Middle frontal gyrus (tissue), 1 donor: ENCODE results near the gene RHOBTB1.
A peak's percentile ranks its signal among the peaks of the same experiment; 100 is the strongest.
"Not testable (repeated sequence)": the region's sequence is repeated elsewhere in the genome, so short reads cannot be mapped to it uniquely, and the experiment has no call there.

Source experiments
- DNase-seq: peaks from one replicate; pipeline ENCODE4 v3.0.0-alpha.2; 2015; ENCODE audit warnings: low spot score; ENCODE audit errors: extremely low spot score

The RHOBTB1 gene

GRCh38 chr10:60908031-60908430 lies 36.0 kb downstream of the RHOBTB1 start:
- DNase-seq, result no peak

DNA sequence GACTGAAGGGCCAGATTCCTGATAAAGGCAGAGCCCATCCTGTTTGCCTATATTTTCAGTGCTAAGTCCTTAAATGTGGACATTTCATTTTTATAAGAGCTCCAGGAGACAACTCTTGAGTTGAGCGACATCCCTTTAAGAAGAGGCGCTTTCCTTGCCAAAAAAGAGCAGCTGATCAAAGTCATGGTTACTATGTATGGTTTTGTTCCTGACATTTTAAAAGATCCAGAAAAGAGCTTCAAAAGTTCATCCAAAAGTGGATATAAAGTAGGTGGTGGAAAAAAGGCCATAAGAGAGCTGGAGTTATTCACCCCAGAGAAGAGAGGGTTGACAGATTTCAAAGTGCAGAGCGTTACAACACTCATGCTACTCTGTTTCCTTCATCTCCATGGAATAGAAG lies 36.7 kb downstream of the RHOBTB1 start:
- no peak for DNase-seq

DNA sequence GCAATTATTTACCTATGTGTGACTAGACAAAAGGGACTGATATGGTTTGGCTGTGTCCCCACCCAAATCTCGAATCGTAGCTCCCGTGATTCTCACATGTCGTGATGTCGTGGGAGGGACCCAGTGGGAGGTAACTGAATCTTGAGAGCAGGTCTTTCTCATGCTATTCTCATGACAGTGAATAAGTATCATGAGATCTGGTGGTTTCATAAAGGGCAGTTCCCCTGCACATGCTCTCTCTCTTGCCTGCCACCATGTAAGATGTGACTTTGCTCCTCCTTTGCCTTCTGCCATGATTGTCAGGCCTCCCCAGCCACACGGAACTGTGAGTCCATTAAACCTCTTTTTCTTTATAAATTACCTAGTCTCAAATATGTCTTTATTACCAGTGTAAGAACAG lies 37.2 kb downstream of the RHOBTB1 start:
- DNase-seq, result not testable (repeated sequence)

GRCh38 chr10:60906411-60906810 lies 37.6 kb downstream of the RHOBTB1 start:
- no peak for DNase-seq

DNA sequence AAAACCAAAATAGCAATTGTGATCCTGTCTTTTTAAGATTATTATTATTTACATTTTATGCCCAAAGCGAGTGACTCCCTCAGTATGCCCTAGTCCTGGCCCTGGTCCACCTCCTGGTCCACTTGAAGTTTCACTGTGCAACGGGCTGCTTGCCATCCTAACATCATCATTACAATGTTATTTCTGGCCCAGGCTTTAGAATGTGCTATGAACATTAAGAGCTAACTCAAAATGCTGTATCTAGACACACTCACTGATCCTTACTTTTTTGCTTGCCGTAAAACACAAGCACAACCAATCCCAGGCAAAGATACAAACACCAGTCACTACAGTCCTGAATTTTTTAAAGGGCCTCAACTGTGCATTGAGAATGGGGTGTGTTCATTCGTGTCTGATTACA lies 38.4 kb downstream of the RHOBTB1 start:
- DNase-seq, result no peak

GRCh38 chr10:60903096-60903495 lies 40.9 kb downstream of the RHOBTB1 start:
- DNase-seq, result no peak

- DNase-seq, result no peak
Measured at GRCh38 chr10:60901561-60902235, 42.3 kb downstream of the RHOBTB1 start.

GRCh38 chr10:60899266-60899665 lies 44.7 kb downstream of the RHOBTB1 start:
- DNase-seq, result no peak

GRCh38 chr10:60898321-60898720 lies 45.7 kb downstream of the RHOBTB1 start:
- no peak for DNase-seq

DNA sequence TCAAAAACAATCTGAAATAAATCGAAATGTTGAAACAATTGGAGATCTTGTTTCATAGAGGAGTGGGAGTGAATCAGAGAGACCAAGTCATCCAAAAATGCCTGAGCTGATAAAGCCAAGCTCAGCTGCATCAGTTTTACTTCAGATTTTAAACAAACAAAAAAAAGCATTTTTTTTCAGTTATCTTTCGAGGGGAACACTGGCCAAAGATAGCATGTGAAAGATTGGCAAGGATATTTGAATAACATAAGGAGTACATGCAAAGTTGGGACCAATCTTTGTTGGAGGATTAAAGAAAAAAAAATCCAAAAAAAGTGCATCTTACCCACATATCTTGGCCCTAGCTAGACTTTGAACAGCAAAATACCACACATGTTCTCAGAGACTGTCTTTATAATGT lies 47.2 kb downstream of the RHOBTB1 start:
- DNase-seq, result no peak

GRCh38 chr10:60896033-60896432 lies 48.0 kb downstream of the RHOBTB1 start:
- DNase-seq, result no peak

GRCh38 chr10:60894786-60895185 lies 49.2 kb downstream of the RHOBTB1 start:
- DNase-seq, result no peak

GRCh38 chr10:60893231-60893630 lies 50.8 kb downstream of the RHOBTB1 start:
- DNase-seq, result no peak

DNA sequence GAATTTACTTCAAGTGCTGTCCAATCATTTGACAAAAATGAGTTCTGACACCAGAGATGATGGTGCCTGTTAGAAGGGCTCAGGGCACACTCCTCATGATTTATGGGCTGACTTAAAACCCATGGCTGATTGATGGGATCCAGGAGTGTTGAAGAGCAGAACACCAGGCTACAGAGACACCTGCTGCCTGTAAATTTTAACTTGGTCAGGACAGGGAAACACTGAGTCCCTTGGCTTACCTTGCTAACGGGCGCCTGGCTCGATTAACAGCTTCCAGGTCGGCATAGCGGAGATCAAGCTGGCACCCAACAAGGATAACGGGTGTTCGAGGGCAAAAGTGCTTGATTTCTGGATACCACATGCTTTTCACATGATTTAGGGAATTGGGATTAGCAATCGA lies 51.4 kb downstream of the RHOBTB1 start:
- no peak for DNase-seq

DNA sequence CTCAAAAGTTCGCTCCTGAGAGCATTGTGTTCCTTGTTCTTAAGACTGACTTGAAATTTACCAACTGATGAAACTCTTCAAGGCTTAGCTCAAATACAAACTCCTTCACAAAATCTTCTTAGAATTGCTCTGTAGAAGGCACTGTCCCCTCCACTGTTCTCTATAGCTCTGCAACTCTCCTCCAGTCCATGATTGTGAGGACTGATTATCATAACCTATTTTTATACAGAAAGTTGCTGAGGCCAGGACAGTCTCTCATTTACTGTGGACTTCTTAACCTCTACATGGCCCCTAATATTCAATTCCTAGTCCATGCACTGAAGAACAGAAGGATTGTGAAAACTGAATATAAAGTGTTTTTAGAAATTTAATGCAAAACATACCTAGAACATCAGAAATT lies 53.2 kb downstream of the RHOBTB1 start:
- no peak for DNase-seq

- no peak for DNase-seq
Measured at GRCh38 chr10:60883187-60883586, 60.8 kb downstream of the RHOBTB1 start.

DNA sequence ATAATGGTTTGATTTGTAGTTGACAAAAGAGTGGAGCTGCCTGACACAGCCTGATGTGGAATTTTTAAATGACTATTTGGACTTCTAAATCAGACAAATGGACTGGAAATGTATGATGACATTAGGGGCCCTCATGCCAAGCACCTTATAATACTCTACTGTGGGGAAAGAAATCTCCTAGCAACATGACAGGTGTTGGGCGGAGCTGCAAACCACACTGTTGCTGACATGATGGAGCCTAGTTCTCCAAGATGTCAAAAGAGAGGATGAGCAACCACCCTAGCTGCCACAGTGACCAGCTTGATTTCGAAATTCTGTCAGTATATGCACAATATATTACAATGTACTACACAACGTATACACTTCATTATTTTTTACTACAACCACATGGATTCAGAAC lies 65.8 kb downstream of the RHOBTB1 start:
- DNase-seq, result no peak

GRCh38 chr10:60877777-60878120 lies 66.2 kb downstream of the RHOBTB1 start:
- no peak for DNase-seq

DNA sequence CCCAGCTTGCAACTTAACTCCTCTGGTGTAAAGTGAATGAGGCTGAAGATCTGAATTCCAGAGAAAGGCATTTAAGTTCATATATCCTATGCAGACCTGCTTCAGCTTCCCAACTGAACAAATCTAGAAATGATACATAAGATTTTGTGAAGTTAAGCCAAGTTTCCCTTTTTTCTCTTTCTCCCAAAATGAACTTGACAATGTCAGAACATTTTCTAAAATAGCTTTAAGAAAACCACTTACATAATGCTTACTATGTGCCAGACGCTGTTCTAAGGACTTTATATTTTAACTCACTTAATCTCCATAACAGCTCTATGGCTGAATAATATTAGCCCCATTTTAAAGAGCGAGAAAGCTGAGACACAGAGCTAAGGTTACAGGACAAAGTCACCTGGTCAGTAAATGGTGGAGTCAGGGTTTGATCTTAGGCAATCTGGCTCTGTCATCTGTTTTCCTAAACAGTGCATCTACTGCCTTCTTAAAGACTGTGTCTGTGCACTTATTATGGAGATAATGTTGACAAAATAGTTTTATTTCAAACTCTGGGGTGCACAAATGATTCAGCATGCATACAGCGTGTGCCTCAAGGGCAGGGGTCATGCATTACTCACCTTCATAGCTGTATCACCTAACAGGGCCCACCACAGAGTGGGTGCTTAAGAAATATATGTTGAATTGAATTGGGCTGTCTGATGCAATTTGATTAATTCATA lies 66.8 kb downstream of the RHOBTB1 start:
- DNase-seq, result peak; percentile 33

DNA sequence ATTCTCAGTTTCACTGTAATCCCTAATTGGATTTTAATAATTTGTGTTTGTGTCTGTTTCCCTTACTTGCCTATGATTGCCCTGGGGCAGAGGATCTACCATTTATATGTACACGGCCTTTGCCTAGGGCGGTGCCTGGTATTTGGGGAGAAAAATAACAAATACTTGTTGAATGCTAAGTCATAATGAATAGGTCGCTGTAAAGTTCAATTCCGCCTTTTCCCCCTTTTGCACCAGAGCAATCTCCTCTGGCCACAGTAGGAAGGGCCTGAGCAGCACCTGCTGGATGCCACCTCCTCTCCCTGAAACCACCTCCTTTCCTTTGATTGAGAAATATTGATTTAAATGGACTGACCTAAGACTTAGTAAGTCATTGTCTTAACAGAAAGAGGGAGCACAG lies 70.2 kb downstream of the RHOBTB1 start:
- DNase-seq, result no peak

GRCh38 chr10:60872451-60872850 lies 71.5 kb downstream of the RHOBTB1 start:
- no peak for DNase-seq

DNA sequence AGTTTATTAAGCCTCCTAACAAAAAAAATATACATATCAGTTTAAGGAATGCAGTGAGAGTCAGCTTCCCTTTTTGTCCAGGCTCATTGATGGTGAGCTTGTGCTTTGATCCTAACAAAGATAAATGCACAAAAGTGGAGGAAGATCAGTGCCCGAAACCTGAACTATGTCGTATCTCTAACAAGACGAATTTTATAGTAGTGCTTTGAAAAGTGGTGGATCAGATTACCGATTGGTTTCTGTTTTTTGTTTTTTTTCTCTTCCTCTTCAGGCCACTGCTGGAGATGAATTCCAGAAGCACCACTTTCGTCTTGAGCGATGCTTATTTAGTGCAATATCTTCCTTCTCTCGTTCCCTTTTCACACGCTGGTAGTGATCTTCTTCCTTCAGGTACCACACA lies 72.8 kb downstream of the RHOBTB1 start:
- DNase-seq, result no peak

DNA sequence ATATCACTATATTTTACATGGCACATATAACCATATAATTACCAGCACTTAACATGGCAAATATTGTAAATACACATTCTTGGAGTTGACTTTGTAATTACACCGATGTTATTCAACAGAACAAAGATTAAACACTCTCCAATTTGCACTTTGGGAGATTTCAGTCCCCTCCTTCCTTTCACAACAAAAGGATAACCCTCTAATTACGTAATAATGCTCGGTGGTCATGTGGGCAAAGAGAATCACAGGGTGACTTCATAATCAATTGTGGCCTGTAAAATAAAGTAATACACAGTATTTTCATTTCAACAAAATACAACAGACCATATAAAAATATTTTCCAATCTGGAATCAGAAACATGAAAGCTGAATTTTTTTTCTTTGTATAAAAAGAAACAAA lies 73.2 kb downstream of the RHOBTB1 start:
- DNase-seq, result no peak
